ENCODE measurements around the gene EPB41.
"Not testable (repeated sequence)": the region's sequence is repeated elsewhere in the genome, so short reads cannot be mapped to it uniquely, and the experiment has no call there.

The EPB41 gene

GRCh38 chr1:29052100-29052499, 137.7 kb downstream of the EPB41 start:
- no peak for DNase-seq (ENCODE audit: low read depth in 2 of 2)

- no peak for DNase-seq (ENCODE audit: low read depth in 2 of 2)
Observed at GRCh38 chr1:29052941-29053340, 138.6 kb downstream of the EPB41 start.

GRCh38 chr1:29055160-29055559, 140.8 kb downstream of the EPB41 start:
- no peak for DNase-seq (ENCODE audit: low read depth in 2 of 2)

GRCh38 chr1:29056256-29056655, 141.9 kb downstream of the EPB41 start:
- no peak for DNase-seq (ENCODE audit: low read depth in 2 of 2)

- DNase-seq (ENCODE audit: low read depth in 2 of 2): no peak
Observed at GRCh38 chr1:29057700-29058099, 143.3 kb downstream of the EPB41 start.

- DNase-seq (ENCODE audit: low read depth in 2 of 2): peak in 1 of 2 donors; percentile 7
Observed at GRCh38 chr1:29062157-29062942, 148.0 kb downstream of the EPB41 start.

GRCh38 chr1:29064064-29064463, 149.7 kb downstream of the EPB41 start:
- DNase-seq (ENCODE audit: low read depth in 2 of 2): no peak

- DNase-seq (ENCODE audit: low read depth in 2 of 2): no peak
Observed at GRCh38 chr1:29077155-29077554, 162.8 kb downstream of the EPB41 start.

GRCh38 chr1:29079916-29080629, 165.7 kb downstream of the EPB41 start:
- not testable (repeated sequence) for DNase-seq (ENCODE audit: low read depth in 2 of 2)

- DNase-seq (ENCODE audit: low read depth in 2 of 2): no peak
Observed at GRCh38 chr1:29081201-29081600, 166.8 kb downstream of the EPB41 start.

- DNase-seq (ENCODE audit: low read depth in 2 of 2): no peak
Observed at GRCh38 chr1:29082519-29082918, 168.2 kb downstream of the EPB41 start.

GRCh38 chr1:29083317-29084195, 169.2 kb downstream of the EPB41 start:
- DNase-seq (ENCODE audit: low read depth in 2 of 2): no peak

GRCh38 chr1:29084196-29084521, 169.8 kb downstream of the EPB41 start:
- no peak for DNase-seq (ENCODE audit: low read depth in 2 of 2)

- no peak for DNase-seq (ENCODE audit: low read depth in 2 of 2)
Observed at GRCh38 chr1:29090937-29091618, 176.7 kb downstream of the EPB41 start.

- not testable (repeated sequence) for DNase-seq (ENCODE audit: low read depth in 2 of 2)
Observed at GRCh38 chr1:29092704-29093103, 178.3 kb downstream of the EPB41 start.

GRCh38 chr1:29094433-29094832, 180.1 kb downstream of the EPB41 start:
- DNase-seq (ENCODE audit: low read depth in 2 of 2): no peak

- DNase-seq (ENCODE audit: low read depth in 2 of 2): no peak
Observed at GRCh38 chr1:29094954-29095353, 180.6 kb downstream of the EPB41 start.

- no peak for DNase-seq (ENCODE audit: low read depth in 2 of 2)
Observed at GRCh38 chr1:29096231-29096886, 182.0 kb downstream of the EPB41 start.

- no peak for DNase-seq (ENCODE audit: low read depth in 2 of 2)
Observed at GRCh38 chr1:29099286-29099685, 184.9 kb downstream of the EPB41 start.

GRCh38 chr1:29100487-29100886, 186.1 kb downstream of the EPB41 start:
- no peak for DNase-seq (ENCODE audit: low read depth in 2 of 2)

- DNase-seq (ENCODE audit: low read depth in 2 of 2): no peak
Observed at GRCh38 chr1:29105822-29106221, 191.5 kb downstream of the EPB41 start.

All from stimulated activated CD4-positive, alpha-beta T cell treated with anti-CD3 and anti-CD28 coated beads, Interleukin-1b, Interleukin-23, amount 100 ng/mL, for 1 hour (primary cell).